Neural cell (in vitro differentiated cells): ENCODE data around the gene SAP30L. TPM values are rescaled to one million over a fixed set of nuclear protein-coding genes. Genes with fewer than 3 reads are reported as not detected.

Experiments
- H2AFZ ChIP-seq: fragments of 200-600, 300-800 bp; sonication (generic), shearing (Covaris generic); 2 replicates; pipeline ENCODE4 v1.6.0; 2014; ENCODE audit warnings: low read depth, mild to moderate bottlenecking, antibody characterized with exemption, low read length, moderate library complexity
- H3F3A ChIP-seq: fragments of 200-600 bp; shearing (Covaris generic); 2 replicates; pipeline ENCODE4 v1.6.1; 2016; ENCODE audit warnings: mild to moderate bottlenecking, moderate library complexity, mixed read lengths, antibody characterized with exemption, low read length; ENCODE audit not compliant: insufficient read depth, poor library complexity, severe bottlenecking
- H3K27ac ChIP-seq: fragments of 200-600, 300-800 bp; sonication (generic), shearing (Covaris generic); 2 replicates; pipeline ENCODE4 v1.5.1; 2014; ENCODE audit warnings: mild to moderate bottlenecking, low read length, moderate library complexity
- H3K27me3 ChIP-seq: fragments of 300-800, 200-600 bp; sonication (generic), shearing (Covaris generic); 2 replicates; pipeline ENCODE4 v1.6.0; 2014; ENCODE audit warnings: mild to moderate bottlenecking, low read depth, low read length, moderate library complexity; ENCODE audit not compliant: insufficient read depth
- H3K36me3 ChIP-seq: fragments of 300-800, 200-600 bp; sonication (generic), shearing (Covaris generic); 2 replicates; pipeline ENCODE4 v1.5.1; 2014; ENCODE audit warnings: mild to moderate bottlenecking, antibody characterized with exemption, low read length, moderate library complexity; ENCODE audit not compliant: insufficient read depth
- H3K4me2 ChIP-seq: fragments of 300-800, 200-600 bp; sonication (generic), shearing (Covaris generic); 2 replicates; pipeline ENCODE4 v1.6.0; 2014; ENCODE audit warnings: mild to moderate bottlenecking, low read length
- H3K4me3 ChIP-seq: fragments of 300-800, 200-600 bp; sonication (generic), shearing (Covaris generic); 2 replicates; pipeline ENCODE4 v1.5.1; 2014; ENCODE audit warnings: mild to moderate bottlenecking, low read length, moderate library complexity
- H3K79me2 ChIP-seq: fragments of 200-600 bp; shearing (Covaris generic); replicated peaks from 2 replicates; pipeline ENCODE4 v1.6.0; 2014; ENCODE audit warnings: mild to moderate bottlenecking, low read length, moderate library complexity; ENCODE audit not compliant: insufficient read depth
- H3K9ac ChIP-seq: fragments of 300-800, 200-600 bp; sonication (generic), shearing (Covaris generic); 2 replicates; pipeline ENCODE4 v1.6.1; 2016; ENCODE audit warnings: mild to moderate bottlenecking, low read length, mixed read lengths
- H3K9me2 ChIP-seq: fragments of 200-600 bp; shearing (Covaris generic); 2 replicates; pipeline ENCODE4 v1.6.1; 2016; ENCODE audit warnings: mild to moderate bottlenecking, low read length, mixed read lengths; ENCODE audit not compliant: insufficient read depth
- H3K9me3 ChIP-seq: fragments of 200-600, 300-800 bp; sonication (generic), shearing (Covaris generic); 2 replicates; pipeline ENCODE4 v1.6.1; 2016; ENCODE audit warnings: mild to moderate bottlenecking, mixed run types, low read length, moderate library complexity, mixed read lengths
- H4K20me1 ChIP-seq: fragments of 200-600 bp; shearing (Covaris generic); 2 replicates; pipeline ENCODE4 v1.6.1; 2016; ENCODE audit warnings: mild to moderate bottlenecking, mixed run types; ENCODE audit not compliant: insufficient read depth
- EP300 ChIP-seq: fragments of 450-650 bp; conservative IDR thresholded peaks from 2 replicates; pipeline ENCODE4 v1.6.1; 2014; ENCODE audit warnings: antibody characterized with exemption, mild to moderate bottlenecking, moderate library complexity; ENCODE audit not compliant: poor library complexity, severe bottlenecking
- EZH2 ChIP-seq: fragments of 200-600, 300-800 bp; shearing (Covaris generic), sonication (generic); IDR thresholded peaks from 2 replicates; pipeline ENCODE4 v1.6.1; 2014; ENCODE audit warnings: antibody characterized with exemption, low read length, borderline replicate concordance, mild to moderate bottlenecking; ENCODE audit not compliant: insufficient read depth, poor library complexity, severe bottlenecking
- MXI1 ChIP-seq: fragments of 450-650 bp; conservative IDR thresholded peaks from 2 replicates; pipeline ENCODE4 v1.6.1; 2014; ENCODE audit warnings: antibody characterized with exemption, mild to moderate bottlenecking; ENCODE audit not compliant: poor library complexity, severe bottlenecking
- RAD21 ChIP-seq: fragments of 450-650 bp; conservative IDR thresholded peaks from 2 replicates; pipeline ENCODE4 v1.6.1; 2014; ENCODE audit warnings: antibody characterized with exemption, mild to moderate bottlenecking, moderate library complexity
- SMC3 ChIP-seq: fragments of 450-650 bp; conservative IDR thresholded peaks from 2 replicates; pipeline ENCODE4 v1.6.1; 2014; ENCODE audit warnings: antibody characterized with exemption, mild to moderate bottlenecking, moderate library complexity; ENCODE audit not compliant: poor library complexity
- TAF1 ChIP-seq: IDR thresholded peaks from 2 replicates; pipeline ENCODE4 v1.6.1; 2012; ENCODE audit warnings: low read depth
- polyA plus RNA-seq: library from polyadenylated mRNA; depleted of rRNA; stranded (reverse); fragments of >200 nt; gene quantifications from 2 replicates; pipeline ENCODE4 v1.2.3, GENCODE V29; 2014
- TF ChIP-seq, protein P1 (sequence below): IDR thresholded peaks from 2 replicates; pipeline ENCODE4 v1.6.1; 2012; ENCODE audit warnings: borderline replicate concordance
- TF ChIP-seq, protein P2 (sequence below): fragments of 450-650 bp; IDR thresholded peaks from 2 replicates; pipeline ENCODE4 v1.5.1; 2014; ENCODE audit warnings: antibody characterized with exemption, mild to moderate bottlenecking, moderate library complexity; ENCODE audit not compliant: poor library complexity, severe bottlenecking

The SAP30L gene
- polyA plus RNA-seq, 1 donor from 2014 or later, result 18.5 TPM

DNA sequence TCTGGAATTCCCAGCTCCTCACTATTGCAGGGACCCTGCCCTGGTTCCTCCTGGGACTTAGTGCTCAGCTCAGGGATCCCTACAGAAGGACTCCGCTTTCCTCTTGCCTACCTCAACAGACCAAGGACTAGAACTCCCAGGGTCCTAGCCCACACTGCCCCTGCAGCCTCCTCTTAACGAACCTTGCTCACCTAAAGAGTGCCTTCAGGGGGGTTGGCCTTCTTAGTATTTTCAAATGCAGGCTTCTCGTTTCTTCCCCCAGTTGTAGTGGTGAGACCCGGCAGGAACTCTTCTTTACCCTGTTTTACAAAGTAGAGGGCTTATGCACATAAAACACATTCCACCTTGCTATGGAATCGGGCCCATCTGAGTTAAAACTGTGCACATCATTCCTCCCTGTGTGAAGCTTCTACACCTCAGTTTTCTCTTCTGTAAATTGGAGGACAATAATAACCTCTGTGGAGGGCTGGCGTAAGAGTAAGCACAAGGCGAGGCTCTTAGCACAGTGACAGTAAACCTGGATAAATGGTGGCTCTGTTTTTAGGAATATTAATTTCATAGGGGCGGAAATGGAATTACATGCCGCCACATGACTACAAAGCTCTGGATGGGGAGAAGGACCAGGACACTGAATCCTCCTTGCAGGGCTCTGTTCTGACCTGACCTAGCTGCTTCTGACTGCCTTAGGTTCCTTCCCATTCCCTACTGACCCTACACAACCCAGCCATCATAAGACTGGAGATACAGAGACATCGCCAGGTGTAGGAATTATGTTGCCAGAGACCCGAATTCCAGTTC, 36.0 kb downstream of the SAP30L start:
- Histone ChIP-seq H3K4me3 (no peak overlapping the region), H3F3A (no peaks in the 10 kb centered on the region), H2AFZ (no peak overlapping the region), H3K9me3 (no peaks in the 10 kb centered on the region), H4K20me1 (no peaks in the 10 kb centered on the region), H3K4me2 (no peak overlapping the region), H3K36me3 (no peaks in the 10 kb centered on the region), H3K27me3 (peaks cover 100% of the 10 kb centered on the region), H3K9ac (no peak overlapping the region), H3K79me2 (no peaks in the 10 kb centered on the region), H3K9me2 (no peaks in the 10 kb centered on the region), H3K27ac (no peak overlapping the region)
- TF ChIP-seq, protein P1, sequence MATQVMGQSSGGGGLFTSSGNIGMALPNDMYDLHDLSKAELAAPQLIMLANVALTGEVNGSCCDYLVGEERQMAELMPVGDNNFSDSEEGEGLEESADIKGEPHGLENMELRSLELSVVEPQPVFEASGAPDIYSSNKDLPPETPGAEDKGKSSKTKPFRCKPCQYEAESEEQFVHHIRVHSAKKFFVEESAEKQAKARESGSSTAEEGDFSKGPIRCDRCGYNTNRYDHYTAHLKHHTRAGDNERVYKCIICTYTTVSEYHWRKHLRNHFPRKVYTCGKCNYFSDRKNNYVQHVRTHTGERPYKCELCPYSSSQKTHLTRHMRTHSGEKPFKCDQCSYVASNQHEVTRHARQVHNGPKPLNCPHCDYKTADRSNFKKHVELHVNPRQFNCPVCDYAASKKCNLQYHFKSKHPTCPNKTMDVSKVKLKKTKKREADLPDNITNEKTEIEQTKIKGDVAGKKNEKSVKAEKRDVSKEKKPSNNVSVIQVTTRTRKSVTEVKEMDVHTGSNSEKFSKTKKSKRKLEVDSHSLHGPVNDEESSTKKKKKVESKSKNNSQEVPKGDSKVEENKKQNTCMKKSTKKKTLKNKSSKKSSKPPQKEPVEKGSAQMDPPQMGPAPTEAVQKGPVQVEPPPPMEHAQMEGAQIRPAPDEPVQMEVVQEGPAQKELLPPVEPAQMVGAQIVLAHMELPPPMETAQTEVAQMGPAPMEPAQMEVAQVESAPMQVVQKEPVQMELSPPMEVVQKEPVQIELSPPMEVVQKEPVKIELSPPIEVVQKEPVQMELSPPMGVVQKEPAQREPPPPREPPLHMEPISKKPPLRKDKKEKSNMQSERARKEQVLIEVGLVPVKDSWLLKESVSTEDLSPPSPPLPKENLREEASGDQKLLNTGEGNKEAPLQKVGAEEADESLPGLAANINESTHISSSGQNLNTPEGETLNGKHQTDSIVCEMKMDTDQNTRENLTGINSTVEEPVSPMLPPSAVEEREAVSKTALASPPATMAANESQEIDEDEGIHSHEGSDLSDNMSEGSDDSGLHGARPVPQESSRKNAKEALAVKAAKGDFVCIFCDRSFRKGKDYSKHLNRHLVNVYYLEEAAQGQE, result no peak
- TF ChIP-seq TAF1 (no peak), EP300 (no peak), EZH2 (no peak), MXI1 (no peak), SMC3 (no peak)
- TF ChIP-seq, protein P2, sequence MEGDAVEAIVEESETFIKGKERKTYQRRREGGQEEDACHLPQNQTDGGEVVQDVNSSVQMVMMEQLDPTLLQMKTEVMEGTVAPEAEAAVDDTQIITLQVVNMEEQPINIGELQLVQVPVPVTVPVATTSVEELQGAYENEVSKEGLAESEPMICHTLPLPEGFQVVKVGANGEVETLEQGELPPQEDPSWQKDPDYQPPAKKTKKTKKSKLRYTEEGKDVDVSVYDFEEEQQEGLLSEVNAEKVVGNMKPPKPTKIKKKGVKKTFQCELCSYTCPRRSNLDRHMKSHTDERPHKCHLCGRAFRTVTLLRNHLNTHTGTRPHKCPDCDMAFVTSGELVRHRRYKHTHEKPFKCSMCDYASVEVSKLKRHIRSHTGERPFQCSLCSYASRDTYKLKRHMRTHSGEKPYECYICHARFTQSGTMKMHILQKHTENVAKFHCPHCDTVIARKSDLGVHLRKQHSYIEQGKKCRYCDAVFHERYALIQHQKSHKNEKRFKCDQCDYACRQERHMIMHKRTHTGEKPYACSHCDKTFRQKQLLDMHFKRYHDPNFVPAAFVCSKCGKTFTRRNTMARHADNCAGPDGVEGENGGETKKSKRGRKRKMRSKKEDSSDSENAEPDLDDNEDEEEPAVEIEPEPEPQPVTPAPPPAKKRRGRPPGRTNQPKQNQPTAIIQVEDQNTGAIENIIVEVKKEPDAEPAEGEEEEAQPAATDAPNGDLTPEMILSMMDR, result no peak

DNA sequence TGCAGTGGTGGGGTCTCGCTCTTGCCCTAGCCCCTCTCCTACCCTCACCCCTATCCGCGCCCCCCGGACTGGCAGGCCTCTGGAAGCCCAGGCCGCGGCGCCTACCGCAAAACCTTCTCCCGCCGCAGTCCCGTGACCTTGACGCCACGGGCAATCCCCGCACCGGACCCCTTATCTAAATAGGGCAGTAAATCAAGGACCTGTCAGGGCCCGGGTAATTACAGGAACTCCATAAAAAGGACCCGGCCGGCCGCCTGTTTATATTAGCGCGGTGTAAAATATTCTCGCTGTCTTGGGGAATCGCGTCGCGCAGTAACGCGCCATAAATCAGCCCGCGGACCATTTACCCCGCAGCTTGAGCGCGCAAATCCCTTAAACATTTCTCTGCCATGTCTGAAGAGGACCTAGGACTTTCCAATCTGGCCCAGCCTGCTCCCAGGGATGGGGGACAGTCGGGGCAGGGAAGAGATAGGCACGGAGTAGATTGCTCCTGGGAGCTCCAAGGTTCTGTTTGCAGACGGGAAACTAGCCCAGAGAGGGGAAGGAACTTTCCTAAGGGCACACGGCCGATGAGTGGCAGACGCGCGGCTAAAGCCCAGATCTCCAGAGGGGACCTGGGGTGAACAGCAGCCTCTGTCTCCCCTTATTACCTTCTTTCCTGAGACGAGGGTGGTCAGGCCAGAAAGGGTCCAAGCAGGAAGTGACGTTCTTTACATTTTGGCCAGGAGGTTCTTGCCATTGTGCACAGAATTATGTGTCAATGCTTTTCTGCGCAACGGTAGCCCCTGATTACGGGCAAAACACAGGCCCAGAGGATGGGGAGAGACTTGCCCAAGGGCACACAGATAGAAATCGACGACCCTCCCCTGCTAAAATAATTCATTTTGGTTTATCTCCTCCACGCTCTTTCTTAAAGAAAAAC, 37.0 kb downstream of the SAP30L start:
- no peak for TF ChIP-seq RAD21
- peak; percentile 24 for TF ChIP-seq EZH2
- Histone ChIP-seq H3K79me2 (no peaks in the 10 kb centered on the region), H3K27me3 (peaks cover 100% of the 10 kb centered on the region), H3K36me3 (no peaks in the 10 kb centered on the region), H3K9ac (no peak overlapping the region), H3K4me3 (no peak overlapping the region), H2AFZ (no peak overlapping the region), H3F3A (no peaks in the 10 kb centered on the region), H3K27ac (no peak overlapping the region), H3K4me2 (no peak overlapping the region), H3K9me3 (no peaks in the 10 kb centered on the region), H3K9me2 (no peaks in the 10 kb centered on the region), H4K20me1 (no peaks in the 10 kb centered on the region)
